ENCODE measurements around the gene GPHN.

Gene GPHN

DNA sequence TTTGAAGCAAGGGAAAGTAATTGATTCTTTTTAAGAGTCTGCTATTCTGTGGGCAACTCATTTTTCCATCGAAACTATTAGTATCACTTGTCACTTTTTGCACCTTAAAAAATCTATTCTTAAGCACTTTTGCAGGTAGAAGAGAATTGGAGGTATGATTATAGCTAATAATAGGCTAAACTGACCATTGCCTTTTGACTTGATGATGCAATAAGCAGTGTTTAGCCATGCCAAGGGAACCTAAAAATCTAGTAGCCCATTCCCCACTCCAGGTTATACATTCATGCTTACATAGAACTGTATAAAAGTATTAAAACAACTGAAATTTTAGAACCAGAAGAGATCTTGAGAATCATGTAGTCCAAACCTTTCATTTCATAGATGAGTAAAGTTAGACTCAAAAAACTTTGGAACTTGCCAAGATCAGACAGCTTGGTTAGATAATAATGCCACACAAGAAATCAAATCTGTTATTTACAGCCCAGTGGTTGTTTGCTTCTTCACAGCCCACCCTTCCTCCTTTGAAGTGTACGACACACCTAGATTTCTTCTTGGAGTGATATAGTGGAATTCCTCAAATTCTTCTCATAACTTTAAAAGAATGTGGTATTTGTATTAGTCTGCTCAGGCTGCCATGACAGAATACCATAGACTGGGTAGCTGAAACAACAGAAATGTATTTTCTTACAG lies 659.6 kb downstream of the GPHN start:
- DNase-seq (ENCODE audit: low spot score): no peak

DNA sequence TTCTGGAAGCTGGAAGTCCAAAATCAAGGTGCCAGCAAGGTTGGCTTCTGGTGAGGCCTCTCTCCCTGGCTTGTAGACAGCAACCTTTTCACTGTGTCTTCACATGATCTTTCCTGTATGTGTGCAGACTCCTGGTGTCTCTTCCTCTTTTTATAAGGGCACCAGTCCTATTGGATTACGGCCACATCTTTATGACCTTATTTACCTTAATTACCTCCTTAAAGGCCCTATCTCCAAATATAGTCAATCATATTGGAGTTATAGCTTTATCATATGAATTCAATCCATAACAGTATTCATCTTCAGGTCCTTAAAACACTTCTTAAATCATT lies 660.1 kb downstream of the GPHN start:
- DNase-seq (ENCODE audit: low spot score): no peak

DNA sequence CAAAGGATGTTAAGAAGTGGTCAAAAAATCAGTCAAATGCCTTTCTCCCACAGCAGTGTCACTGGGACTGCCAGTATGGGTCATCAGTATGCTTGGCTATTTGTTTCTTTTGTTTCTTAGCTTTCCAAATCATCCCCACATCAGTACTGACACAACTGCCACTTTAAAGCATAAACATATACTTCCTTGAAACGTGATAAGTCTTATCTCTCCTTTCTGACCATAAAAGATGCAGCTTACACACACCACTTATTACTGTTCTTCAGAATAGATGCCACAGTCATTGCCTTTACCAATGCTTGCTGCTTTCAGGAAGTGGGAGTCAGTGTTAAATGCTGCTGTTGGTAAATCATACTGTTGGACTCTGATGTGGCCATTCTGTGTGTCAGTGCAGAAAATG lies 662.7 kb downstream of the GPHN start:
- no peak for DNase-seq (ENCODE audit: low spot score)

DNA sequence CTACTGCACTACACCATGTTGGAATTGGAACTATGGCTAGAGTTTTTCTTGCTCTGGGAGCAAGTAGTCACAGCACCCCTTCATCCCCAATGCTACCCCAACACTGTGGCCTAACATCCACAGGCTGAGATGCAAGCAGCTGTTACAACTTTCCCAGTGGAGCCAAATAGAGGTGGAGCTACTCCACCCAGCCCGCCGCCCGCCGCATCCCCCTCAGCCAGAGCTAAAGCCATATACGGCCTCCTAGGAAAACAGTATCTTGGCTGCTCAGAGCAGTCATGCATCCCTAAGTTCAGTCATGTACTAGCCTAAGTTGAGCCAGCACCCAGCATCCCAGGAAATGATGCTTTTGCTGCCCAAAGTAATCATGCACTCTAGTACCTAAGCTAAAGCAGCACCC lies 664.1 kb downstream of the GPHN start:
- no peak for DNase-seq (ENCODE audit: low spot score)

DNA sequence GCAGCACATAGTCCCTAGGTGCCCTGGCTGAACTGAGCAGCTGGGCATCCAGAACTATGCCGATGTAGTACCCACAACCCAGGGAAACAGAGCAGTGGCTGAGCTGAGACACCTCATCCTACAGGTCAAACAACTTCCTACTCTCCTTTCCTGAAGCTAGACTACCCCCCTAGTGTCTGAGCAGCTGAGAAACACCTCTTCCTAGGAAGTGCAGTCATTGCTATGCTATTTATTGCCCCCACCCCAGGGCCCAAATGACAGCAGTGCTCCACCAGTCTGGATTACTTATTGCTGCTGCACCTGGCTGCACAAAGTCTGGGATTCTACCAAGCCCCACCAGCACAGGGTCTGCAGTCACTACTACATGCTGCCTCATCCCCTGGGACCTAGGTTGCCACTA lies 664.6 kb downstream of the GPHN start:
- no peak for DNase-seq (ENCODE audit: low spot score)

DNA sequence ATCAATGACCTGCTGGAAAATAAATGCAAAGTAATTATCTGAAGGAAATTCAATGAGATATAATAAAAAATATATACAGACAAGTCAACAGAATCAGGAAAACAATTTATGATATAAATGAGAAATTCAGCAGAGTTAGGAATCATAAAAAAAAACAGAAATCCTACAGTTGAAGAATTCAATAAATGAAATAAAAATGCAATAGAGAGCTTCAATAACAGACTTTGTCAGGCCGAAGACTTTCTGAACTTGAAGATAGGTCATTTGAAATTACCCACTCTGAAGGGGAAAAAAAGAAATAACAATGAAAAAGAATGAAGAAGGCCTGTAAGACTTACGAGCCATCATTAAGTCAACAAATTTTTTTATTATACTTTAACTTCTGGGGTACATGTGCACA lies 665.8 kb downstream of the GPHN start:
- no peak for DNase-seq (ENCODE audit: low spot score)

DNA sequence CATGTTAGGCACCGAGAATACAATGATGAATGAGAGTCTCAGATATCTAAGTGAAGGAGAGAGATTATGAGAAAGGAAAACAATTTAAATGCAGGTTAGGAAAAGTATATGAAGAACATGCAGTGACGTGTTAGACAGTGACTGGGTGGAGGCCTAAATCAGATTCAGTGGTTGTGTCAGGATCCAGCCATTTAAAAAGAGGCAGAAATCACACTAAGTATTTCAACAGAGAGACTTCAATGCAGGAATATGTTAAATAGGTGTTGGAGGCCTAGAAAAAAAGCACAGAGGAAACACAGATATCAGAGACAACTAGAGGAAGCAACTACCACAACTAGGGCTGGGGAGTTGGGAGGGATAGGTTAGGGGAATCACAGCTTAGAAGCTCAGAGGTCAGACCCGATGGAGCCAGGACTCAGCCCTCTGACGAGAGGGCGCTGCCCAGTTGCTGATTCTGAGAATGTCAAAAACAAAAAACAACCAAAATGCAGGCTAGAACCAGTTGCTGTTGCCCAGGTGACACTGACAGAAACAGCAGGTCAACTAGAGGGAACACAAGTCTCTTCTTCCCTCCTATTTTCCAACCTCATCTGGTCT lies 678.3 kb downstream of the GPHN start:
- no peak for DNase-seq (ENCODE audit: low spot score)

DNA sequence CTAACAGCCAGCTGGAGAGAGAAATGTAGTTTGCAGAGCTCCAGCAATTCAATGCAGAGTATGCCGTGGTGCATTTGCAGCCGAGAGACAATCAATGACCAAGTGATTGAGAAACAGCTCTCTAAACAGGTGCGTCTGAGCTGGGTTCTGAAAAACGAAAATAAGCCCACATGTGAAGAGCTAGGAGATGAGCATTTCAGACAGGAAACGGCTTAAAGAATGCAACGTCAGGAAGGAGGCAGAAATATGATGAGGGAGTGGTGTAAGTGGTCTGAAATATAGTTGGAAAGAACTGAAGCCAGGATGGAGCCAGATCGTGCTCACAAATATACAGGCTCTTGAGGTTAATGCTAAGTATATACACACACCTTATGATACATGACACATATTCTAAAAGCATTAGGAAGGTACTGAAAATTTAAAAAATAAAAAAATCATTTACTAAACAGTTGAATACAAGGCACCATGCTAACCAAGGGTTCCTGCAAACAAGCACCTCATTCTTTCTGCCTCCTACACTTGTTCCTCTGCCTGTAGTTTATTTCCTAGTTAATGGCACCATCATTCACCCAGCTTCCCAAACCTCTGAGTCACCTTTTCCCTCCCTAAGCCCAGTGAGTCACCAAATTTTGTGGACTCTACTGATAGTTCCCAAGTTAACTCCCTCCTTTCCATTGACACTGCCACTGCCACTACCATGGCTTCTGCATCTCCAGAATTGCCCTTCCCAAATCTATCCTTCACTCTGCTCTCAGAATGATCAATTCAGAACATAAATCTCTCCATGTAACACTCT lies 679.0 kb downstream of the GPHN start:
- no peak for DNase-seq (ENCODE audit: low spot score)

DNA sequence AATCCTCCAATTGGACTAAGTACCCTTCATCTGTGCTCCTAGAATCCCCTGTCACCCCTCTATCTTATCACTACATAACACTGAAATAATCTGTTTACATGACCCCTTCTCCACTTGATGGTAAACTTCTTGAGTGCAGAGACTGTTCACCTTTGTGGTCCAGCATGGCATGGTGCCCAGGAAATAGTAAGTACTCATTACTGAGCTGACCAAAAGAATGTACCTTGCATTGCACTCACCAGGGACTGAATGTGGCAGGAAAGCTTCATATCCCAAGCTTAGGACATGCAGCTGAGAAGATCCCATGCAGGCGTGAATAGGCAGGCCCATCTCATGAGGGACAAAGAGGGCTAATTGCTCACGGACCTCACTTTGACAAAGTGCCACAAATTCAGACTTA lies 679.9 kb downstream of the GPHN start:
- no peak for DNase-seq (ENCODE audit: low spot score)

DNA sequence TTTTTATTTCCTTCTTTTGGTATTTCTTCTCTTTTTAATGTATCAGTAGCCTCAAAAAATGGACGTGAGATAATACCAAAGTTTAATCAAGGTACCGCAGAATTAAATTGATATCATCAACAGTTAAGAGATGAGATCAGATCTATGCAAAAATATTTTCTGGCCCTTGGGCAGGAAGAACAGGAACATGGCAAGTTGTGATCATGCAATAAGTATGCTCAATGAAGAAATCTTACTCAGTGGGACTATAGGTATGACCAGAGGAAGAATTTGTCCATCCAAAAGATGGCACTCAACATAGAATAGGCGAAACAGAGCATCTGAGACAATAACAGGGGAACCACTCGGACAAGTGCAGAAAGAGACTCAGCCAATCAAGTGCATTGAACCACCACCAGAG lies 680.4 kb downstream of the GPHN start:
- no peak for DNase-seq (ENCODE audit: low spot score)

DNA sequence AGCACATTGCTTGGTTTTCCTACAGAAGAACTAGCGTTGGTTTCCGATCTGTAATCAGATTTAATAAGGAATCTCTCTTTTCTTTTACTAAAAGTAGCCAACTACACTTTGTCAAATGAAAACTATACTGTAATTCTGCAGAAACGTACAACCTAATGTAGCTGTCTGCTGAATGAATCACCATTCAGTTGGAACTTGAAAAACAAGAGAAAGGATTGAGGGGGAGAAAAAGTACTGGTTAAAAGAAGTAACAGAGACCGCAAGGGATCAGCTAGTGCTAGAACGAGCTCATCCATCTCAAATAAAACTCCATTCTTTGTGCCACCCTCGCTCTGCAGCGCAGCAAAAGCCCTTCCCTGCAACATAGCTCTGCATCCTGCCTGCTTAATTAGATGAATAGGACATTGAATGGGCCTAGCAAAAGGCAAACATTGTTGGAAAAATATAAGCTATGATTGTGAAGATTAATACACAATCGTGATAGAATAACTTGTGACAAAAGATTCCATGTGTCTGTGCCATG lies 683.9 kb downstream of the GPHN start:
- no peak for DNase-seq (ENCODE audit: low spot score)

DNA sequence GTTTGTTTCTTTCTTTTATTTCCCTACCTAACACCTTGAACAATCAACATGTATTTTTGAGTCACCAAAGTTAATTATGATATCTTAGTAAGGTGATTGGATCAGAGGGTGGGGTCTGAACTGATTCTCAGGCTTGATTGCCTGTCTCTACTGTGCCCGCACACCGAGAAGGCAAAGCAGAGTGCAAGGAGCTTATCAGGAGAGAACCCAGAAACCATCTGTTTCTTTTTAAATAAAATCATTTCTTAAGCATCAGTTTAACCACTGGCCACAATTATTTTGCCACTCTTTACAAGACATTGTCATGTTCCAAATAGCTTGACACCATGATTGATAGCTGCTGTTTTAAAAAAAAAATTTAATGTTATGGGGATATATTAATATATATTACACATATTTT lies 684.4 kb downstream of the GPHN start:
- no peak for DNase-seq (ENCODE audit: low spot score)

DNA sequence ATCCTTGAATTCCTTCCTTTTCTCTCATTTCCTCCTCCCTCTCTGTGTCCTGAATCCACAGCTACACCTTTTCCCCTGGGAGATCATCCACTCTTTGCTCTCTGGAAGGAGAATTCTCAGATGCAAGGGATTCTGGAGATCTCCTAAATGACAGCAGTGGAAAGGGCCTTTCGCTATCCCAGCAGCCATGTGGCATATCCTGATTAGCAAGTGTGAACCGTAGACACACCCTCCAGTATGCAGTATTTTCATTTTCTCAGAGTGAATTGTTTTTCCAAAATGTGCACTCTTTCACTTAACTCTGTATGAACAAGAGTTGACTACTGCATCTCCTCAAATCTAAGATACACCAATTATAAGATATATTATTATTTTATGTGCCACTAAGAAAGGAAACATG lies 687.3 kb downstream of the GPHN start:
- DNase-seq (ENCODE audit: low spot score): no peak

DNA sequence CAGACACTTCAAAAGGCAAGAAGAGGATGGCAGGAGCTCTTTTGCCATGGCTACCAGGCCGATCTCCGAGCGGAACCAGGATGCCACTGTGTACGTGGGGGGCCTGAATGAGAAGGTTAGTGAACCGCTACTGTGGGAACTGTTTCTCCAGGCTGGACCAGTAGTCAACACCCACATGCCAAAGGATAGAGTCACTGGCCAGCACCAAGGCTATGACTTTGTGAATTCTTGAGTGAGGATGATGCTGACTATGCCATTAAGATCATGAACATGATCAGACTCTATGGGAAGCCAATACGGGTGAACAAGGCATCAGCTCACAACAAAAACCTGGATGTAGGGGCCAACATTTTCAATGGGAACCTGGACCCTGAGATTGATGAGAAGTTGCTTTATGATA lies 691.1 kb downstream of the GPHN start:
- DNase-seq (ENCODE audit: low spot score): no peak

DNA sequence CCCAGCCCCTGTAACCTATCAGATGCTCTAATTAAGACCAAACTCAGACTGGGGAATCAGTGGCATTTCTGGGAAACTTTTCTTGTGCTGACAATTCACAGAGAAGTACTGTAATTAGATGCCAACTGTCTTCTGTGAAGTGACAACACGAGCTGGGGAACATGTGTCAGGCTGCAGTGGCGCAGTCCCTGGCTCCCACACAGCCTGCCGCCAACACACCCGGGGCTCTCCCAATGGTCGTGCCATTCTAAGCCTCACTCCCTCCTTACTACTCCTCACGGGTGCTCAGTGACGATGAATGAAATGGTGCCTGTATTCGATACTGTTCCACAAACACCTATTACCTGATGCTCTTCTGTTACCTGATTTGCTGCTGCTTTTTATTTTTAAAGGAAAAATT lies 699.9 kb downstream of the GPHN start:
- DNase-seq (ENCODE audit: low spot score): no peak

DNA sequence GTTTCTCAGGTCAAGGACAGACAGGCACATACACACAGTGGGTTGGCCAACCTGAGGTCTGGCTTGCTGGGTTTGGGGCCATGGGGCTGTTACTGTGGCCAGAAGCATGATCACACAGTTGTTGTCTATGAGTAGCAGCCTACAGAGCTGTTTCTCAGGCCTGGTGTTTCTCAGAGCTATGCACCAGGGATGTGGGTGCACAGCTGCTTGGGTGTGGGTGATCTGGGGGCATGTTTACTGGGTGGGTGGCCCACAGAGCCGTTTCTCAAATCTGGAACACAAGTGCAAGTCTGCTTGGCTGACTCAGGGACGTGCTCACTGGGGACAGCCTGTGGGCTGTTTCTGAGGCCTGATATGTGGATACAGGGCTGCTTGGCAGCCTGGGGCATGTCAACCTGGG lies 710.2 kb downstream of the GPHN start:
- no peak for DNase-seq (ENCODE audit: low spot score)

DNA sequence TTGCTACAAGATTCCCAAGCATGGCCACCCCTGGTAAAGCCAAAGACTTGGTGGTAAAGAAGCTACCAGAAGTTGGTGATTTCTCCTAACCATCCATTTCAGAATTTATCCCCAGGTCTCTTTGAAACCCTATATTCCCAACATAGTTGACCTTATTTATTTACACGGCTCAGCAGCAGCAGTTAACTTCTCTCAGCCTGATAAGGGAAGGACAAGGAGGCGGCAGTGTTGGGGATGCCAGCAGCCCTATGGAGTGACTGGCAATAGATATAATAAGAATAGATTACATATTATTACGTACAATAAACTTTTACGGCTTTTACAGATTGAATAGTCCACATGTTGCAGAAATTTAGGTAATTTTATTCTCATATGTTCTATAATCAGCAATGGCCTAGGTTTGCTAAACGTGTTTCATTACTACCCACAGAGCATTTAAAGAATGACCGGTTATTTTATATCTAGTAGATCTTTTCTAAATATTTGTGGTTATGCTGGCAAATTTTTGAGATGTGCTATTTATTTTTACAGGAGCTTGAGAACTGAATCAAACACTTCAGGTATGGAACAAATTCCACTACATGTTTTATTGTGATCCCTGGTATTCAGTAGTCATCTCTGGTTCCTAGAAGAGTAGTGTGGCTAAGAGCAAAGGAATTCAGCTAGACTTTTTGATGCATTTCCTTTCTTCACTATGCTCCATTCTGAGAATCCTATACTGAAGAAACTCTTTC lies 713.5 kb downstream of the GPHN start:
- DNase-seq (ENCODE audit: low spot score): no peak

DNA sequence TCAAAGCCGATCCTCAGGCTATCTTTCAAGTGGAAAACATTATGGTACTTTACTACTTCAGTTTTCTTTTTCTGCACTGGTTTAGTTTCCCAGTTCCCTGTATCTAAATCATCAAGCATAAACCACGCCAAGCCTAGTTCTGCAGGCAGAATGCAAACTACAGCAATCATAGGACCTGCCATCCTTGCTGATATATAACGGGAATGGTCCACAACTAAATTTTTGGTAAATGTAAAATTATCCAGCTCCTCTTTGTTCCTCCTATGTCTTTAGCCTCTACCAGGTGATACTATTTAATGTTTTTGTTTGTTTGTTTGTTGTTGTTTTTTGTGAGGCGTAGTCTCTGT lies 714.0 kb downstream of the GPHN start:
- no peak for DNase-seq (ENCODE audit: low spot score)

DNA sequence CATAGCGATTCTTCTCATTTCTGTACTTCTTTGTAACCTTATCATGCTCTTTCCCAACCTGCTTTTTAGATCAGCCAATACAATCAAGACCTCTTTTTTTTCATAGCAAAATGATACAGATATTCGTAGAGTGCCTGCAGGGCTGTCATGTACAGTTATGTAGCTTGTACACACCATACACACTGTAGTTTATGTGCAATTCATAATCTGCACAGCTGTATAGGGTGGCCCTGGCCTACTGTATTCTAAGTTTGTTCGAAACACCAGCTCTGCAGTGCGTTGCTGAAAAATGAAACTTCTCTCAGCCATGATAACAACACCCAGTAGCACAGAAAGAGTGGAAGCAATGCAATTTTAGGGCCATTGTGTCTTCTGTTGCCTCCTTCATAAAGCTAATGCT lies 717.6 kb downstream of the GPHN start:
- DNase-seq (ENCODE audit: low spot score): no peak

DNA sequence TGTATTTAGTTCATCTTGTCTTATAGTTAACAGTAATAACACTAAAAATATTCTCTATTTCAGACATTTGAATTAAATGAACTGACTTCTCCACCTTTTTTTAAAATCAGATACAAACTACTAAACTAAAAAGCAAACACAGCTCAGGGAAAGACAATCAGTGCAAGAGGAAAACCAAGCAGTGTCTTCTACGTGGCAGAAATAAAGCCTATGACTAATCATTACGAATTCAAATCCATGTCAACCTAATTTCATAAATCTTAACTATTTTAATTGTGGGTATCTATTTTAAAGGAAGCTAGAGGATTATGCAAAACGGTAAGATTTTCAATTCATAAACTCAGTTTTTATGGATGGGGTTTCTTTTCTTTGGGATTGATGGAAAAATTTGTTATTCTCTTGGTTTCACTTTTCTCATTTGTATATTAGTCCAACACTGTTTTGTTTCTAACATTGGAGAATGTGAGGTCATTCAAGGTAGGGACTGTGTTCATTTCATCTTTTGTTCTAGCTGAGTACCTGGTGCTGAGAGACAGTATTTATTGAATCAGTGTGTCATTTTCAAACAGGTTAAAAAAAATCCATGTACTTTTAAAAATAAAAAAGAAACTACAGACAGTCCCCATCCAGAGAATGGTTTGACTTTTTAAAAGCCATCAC lies 720.5 kb downstream of the GPHN start:
- no peak for DNase-seq (ENCODE audit: low spot score)
